NCI-H69 (cell line): Measurements from ENCODE around the gene TPM1.
"Not testable (repeated sequence)": the region's sequence is repeated elsewhere in the genome, so short reads cannot be mapped to it uniquely, and the experiment has no call there.

Experiments
- DNase-seq: peaks from one replicate; lab custom pipeline; 2025; lab: John Stamatoyannopoulos, UW

The TPM1 gene

GRCh38 chr15:63041974-63042876 is at the start of gene TPM1:
Gene TPM1 (plus strand): TSS chr15:63042747. CDS start chr15:63042830, 83 bp downstream.
- peak; percentile 69 for DNase-seq

DNA sequence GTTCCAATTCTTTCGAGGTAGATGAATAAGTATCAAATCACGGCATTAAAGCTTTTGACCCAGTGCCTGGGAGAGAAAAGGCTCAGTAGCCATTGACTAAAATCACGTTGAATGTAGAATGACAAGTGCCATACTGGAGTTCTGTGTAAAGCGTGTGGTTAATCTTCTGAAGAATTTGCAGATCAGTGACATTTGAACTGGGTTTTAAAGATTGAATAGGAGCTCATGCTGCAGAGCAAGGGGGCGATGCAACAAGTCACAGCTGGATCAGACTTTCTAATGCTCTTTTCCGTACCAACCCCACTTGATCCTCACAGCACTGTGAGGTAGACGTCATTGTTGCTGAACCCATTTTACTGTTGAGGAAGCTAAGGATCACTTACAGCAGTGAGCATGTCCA is 49.5 kb upstream of the TPM1 start:
- DNase-seq: no peak

- DNase-seq: not testable (repeated sequence)
Measured at GRCh38 chr15:62993632-62994031, 48.9 kb upstream of the TPM1 start.

GRCh38 chr15:62994439-62994838 is 48.1 kb upstream of the TPM1 start:
- no peak for DNase-seq

GRCh38 chr15:62994975-62995681 is 47.4 kb upstream of the TPM1 start:
- no peak for DNase-seq

DNA sequence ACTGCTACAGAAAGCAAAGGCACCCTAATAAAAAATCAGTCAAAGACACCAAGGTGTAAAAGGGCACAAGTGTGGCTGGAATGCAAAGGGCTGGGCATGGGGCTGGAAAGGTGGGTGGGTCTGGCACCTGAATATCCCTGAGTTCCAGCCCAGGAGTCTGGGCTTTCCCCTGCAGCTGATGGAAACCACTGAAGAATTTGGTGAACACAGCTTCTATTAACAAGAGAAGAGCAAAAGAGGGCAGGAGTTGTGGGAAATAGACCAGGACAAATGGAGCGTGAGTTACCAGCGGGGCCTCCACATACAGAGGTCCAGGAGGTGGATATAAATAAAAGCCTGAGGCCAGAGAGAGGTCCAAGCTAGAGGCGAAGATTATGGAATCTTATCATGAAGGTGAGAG is 45.1 kb upstream of the TPM1 start:
- no peak for DNase-seq

DNA sequence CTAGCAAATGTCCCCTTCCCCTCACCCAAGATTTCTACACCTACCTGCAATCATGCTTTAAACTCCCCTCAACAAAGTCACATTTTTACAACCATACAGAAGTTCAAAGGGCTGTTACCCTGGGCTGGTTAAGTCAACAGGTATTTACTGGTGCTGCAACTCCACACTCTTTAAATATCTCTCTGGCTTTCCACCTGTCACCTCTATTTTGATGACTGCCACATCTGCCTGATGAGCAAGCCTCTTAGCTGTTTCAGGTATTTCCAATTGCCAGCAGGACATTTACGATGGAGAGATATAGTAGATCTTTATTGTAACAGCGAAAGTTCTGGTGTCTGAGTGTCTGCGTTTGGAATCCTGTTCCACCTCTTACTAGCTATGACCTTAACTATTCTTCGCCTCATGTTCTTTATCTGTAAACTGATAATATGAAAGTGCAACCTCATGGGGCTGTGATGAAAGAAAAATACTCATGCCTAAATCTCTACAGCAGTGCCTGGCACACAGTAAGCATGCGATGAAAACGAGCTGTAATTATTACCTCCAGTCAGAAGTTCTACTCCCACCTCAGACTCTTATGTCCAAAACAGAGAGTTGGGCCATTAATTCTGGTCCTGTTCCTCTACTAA is 44.2 kb upstream of the TPM1 start:
- no peak for DNase-seq

GRCh38 chr15:62999178-62999577 is 43.4 kb upstream of the TPM1 start:
- no peak for DNase-seq

DNA sequence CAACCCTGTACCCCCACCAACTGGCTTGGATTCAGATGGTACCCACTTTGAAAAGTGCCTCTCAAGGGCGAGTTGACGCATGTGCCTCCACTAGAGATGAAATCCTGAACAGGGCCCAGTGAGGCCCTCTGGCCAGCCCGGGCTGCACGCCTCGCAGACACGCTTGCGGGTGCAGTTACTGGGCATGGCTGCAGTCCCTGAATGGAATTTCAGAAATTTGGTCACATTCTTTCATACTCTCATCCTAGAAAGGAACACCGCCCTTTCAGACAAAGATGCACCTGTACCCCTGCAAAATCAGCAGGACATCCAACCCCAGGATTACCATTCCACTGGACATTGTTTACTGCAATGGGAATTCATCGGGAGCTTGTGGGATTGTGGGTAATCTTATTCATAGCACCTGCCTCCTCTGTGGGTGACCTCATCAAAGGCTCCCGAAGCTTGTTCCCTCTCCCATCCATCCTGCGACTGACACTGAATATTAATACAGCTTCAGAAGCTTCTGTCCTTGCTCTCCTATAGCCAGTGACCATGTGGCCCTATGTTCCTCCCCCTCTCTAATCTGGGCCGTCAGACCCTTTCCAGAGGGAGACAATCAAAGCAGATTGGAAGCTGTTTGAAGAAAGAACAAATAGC is 42.5 kb upstream of the TPM1 start:
- no peak for DNase-seq

DNA sequence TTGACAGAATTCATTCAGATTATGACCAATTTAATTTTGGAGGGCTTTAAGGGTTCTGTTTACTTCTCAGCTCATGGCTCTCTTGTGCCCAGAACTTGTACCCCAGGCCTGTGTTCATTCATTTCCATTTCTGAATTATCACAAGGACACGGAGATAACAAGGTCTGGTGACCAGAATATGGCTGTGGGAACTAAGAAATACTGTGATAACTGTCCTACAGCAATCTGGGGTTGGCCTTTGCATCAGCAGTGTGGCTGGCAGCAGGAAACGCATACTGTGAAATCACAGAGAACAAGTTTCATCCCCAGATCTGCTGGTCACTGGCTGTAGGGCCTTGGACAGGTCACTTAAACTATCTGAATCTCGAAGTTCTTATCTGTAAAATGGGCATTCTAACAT is 41.8 kb upstream of the TPM1 start:
- no peak for DNase-seq

DNA sequence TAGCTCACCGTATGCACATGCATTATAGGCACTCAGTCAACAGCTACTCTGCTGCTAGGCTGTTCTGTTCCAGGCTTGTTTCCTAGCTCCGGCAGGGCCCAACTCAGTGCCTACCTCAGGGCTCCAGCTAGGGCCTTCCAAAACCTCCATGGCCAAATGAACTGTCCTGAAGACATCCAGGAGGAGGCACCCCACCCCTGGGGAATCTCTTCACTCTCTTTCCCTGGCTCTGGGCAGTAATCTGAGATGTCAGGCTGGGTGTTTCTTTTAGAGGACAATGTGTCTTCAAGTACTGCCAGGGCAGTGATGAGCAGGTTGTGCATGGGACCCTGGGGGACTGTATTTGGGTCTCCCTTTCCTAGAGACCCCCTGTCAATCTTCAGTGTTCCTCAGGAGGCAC is 38.3 kb upstream of the TPM1 start:
- no peak for DNase-seq

- DNase-seq: no peak
Measured at GRCh38 chr15:63006032-63006878, 36.3 kb upstream of the TPM1 start.

DNA sequence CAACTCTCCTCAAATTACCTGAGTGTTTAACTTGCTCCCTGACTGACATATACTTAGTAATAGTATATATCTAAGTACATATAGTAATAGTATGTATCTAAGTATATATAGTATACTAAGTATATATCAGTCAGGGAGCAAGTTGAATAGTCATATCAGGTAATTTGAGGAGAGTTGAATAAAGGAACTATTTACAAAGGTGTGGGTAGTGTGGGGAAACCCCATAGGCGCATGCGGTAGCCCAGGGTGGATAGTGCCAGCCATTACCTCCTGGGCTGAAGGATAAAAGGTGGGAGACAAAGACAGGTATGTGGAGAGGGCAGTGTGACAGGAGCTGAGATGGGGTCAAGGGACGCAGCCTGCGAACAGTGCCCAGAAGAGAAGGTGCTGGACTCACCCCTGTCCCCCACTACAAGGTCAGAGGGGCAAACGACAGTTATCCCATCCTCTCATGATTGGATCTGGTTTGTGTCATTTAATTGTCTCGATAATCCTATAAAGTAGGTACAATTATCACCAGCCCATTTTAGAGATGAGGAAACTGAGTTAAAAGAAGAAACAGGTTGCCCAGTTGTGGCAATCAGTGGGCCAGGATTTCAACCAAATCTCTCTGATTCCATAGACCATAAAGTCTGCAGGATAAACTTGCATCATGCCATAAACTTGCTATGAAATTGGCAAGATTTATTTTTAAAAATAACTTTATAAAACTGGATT is 34.1 kb upstream of the TPM1 start:
- no peak for DNase-seq

DNA sequence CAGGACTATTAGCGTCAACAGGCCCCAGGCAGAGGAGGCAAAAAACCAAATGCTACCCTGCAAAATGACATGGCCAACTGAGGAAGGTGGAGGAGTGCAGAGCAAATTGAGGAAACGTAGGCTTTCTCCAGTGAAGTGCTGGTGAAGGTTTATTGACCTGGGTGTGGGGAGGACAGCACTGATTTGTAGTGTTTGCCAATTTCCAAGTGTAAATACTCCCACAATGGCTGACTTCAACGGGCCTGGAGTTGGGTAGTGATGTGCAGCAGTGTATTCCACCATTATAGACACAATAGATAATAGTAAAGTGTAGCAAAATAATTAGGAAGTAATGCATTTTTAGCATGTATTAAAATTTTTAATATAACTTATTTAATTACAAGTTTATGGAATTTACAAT is 32.2 kb upstream of the TPM1 start:
- DNase-seq: no peak

GRCh38 chr15:63010920-63011693 is 31.4 kb upstream of the TPM1 start:
- no peak for DNase-seq

GRCh38 chr15:63012444-63012843 is 30.1 kb upstream of the TPM1 start:
- DNase-seq: no peak

GRCh38 chr15:63013052-63013808 is 29.3 kb upstream of the TPM1 start:
- no peak for DNase-seq

GRCh38 chr15:63014578-63014977 is 28.0 kb upstream of the TPM1 start:
- DNase-seq: no peak

- DNase-seq: no peak
Measured at GRCh38 chr15:63015618-63016017, 26.9 kb upstream of the TPM1 start.
